Panc1 (cell line): ENCODE data around the gene SERAC1.

Experiments used
- CTCF ChIP-seq: fragments of 450-650 bp; IDR thresholded peaks from 2 replicates; pipeline ENCODE4 v1.5.1; 2017; ENCODE audit warnings: mild to moderate bottlenecking
- POLR2AphosphoS5 ChIP-seq: IDR thresholded peaks from 2 replicates; pipeline ENCODE4 v1.6.1; 2012; ENCODE audit warnings: mild to moderate bottlenecking, low read depth, low read length, moderate library complexity
- TCF7L2 ChIP-seq: IDR thresholded peaks from 2 replicates; pipeline ENCODE4 v1.6.1; 2011; ENCODE audit warnings: mild to moderate bottlenecking, low read depth, low read length, inconsistent platforms
- TF ChIP-seq, protein P1 (sequence below), 2 experiments: IDR thresholded peaks; 2 replicates each; pipeline ENCODE4 v1.6.1; 2011 to 2012; ENCODE audit warnings: low read depth in 2 of 2, control low read depth in 1 of 2, low read length in 1 of 2, mild to moderate bottlenecking in 1 of 2, moderate library complexity in 1 of 2; ENCODE audit not compliant: insufficient read depth in 1 of 2

GRCh38 chr6:158086504-158087223 lies 81.4 kb downstream of the SERAC1 start:
- TF ChIP-seq CTCF (no peak), TCF7L2 (no peak), POLR2AphosphoS5 (no peak)
- TF ChIP-seq, protein P1, sequence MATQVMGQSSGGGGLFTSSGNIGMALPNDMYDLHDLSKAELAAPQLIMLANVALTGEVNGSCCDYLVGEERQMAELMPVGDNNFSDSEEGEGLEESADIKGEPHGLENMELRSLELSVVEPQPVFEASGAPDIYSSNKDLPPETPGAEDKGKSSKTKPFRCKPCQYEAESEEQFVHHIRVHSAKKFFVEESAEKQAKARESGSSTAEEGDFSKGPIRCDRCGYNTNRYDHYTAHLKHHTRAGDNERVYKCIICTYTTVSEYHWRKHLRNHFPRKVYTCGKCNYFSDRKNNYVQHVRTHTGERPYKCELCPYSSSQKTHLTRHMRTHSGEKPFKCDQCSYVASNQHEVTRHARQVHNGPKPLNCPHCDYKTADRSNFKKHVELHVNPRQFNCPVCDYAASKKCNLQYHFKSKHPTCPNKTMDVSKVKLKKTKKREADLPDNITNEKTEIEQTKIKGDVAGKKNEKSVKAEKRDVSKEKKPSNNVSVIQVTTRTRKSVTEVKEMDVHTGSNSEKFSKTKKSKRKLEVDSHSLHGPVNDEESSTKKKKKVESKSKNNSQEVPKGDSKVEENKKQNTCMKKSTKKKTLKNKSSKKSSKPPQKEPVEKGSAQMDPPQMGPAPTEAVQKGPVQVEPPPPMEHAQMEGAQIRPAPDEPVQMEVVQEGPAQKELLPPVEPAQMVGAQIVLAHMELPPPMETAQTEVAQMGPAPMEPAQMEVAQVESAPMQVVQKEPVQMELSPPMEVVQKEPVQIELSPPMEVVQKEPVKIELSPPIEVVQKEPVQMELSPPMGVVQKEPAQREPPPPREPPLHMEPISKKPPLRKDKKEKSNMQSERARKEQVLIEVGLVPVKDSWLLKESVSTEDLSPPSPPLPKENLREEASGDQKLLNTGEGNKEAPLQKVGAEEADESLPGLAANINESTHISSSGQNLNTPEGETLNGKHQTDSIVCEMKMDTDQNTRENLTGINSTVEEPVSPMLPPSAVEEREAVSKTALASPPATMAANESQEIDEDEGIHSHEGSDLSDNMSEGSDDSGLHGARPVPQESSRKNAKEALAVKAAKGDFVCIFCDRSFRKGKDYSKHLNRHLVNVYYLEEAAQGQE (IDR thresholded peaks at IDR 0.05; ENCODE audit: insufficient read depth in 1 of 2, low read depth in 2 of 2, low read length in 1 of 2), result no peak
